ENCODE measurements around the gene RANBP1. TPM values are rescaled to one million over a fixed set of nuclear protein-coding genes. Genes with fewer than 3 reads are reported as not detected.

The RANBP1 gene
- total and polyA plus RNA-seq, 2 of the 13 experiments (the other 11 are each of a cell fraction or from before 2014, with no cell fraction given), result 181 to 492 TPM

MicroRNAs encoded within 50 kb of the gene (microRNA counts, 767-probe panel; counts per million panel counts)
- not detected for microRNA hsa-miR-1306-3p

Small RNA genes lying within 50 kb of the gene (microRNA-seq; reads per million reads assigned to microRNA genes)
- gene MIR6816, result 0.68 reads per million

Small RNA genes lying within 50 kb of the gene (small RNA-seq; reads per million reads assigned to genes)
- gene MIR6816 (ENCODE audit: insufficient read depth in 2 of 3, insufficient read length in 3 of 3, low read depth in 2 of 3, low replicate concordance in 1 of 3), result 0 to 1.9 (median 0) reads per million in 3 experiments
- gene RF00017 (ENCODE audit: insufficient read depth in 2 of 3, insufficient read length in 3 of 3, low read depth in 2 of 3, low replicate concordance in 1 of 3), result 0 reads per million in 3 experiments
- 0 reads per million in 3 experiments for gene RF00599 (ENCODE audit: insufficient read depth in 2 of 3, insufficient read length in 3 of 3, low read depth in 2 of 3, low replicate concordance in 1 of 3)

Other genes with a start within 250 kb of the RANBP1 start
- gene COMT, start 174.3 kb upstream of the RANBP1 start, total RNA-seq (2016; rRNA removed; fragmentation: Illumina TruSeq; extraction: Trizol), result 144 and 162 TPM in 2 replicates
- gene COMT, start 174.3 kb upstream of the RANBP1 start, polyA plus RNA-seq (2011; rRNA removed), result 156 and 194 TPM in 2 replicates
- 16.4 and 18.6 TPM in 2 replicates for gene TXNRD2, start 174.3 kb upstream of the RANBP1 start, total RNA-seq (2016; rRNA removed; fragmentation: Illumina TruSeq; extraction: Trizol)
- gene TXNRD2, start 174.3 kb upstream of the RANBP1 start, polyA plus RNA-seq (2011; rRNA removed), result 17.5 and 23.4 TPM in 2 replicates
- gene ARVCF, start 99.3 kb upstream of the RANBP1 start, total RNA-seq (2016; rRNA removed; fragmentation: Illumina TruSeq; extraction: Trizol), result 10.4 and 17.7 TPM in 2 replicates
- 16.4 and 23.8 TPM in 2 replicates for gene ARVCF, start 99.3 kb upstream of the RANBP1 start, polyA plus RNA-seq (2011; rRNA removed)
- 12.1 and 12.9 TPM in 2 replicates for gene TANGO2, start 95.0 kb upstream of the RANBP1 start, total RNA-seq (2016; rRNA removed; fragmentation: Illumina TruSeq; extraction: Trizol)
- 14.8 and 20.8 TPM in 2 replicates for gene TANGO2, start 95.0 kb upstream of the RANBP1 start, polyA plus RNA-seq (2011; rRNA removed)
- gene DGCR8, start 35.9 kb upstream of the RANBP1 start, total RNA-seq (2016; rRNA removed; fragmentation: Illumina TruSeq; extraction: Trizol), result 14.8 and 23.2 TPM in 2 replicates
- 10.2 and 14.6 TPM in 2 replicates for gene DGCR8, start 35.9 kb upstream of the RANBP1 start, polyA plus RNA-seq (2011; rRNA removed)
- 18.4 and 30.3 TPM in 2 replicates for gene TRMT2A, start 1.1 kb downstream of the RANBP1 start, total RNA-seq (2016; rRNA removed; fragmentation: Illumina TruSeq; extraction: Trizol)
- gene TRMT2A, start 1.1 kb downstream of the RANBP1 start, polyA plus RNA-seq (2011; rRNA removed), result 24.0 and 30.8 TPM in 2 replicates
- gene ZDHHC8, start 15.7 kb downstream of the RANBP1 start, total RNA-seq (2016; rRNA removed; fragmentation: Illumina TruSeq; extraction: Trizol), result 2.2 and 7.5 TPM in 2 replicates
- gene ZDHHC8, start 15.7 kb downstream of the RANBP1 start, polyA plus RNA-seq (2011; rRNA removed), result 21.3 and 23.8 TPM in 2 replicates
- gene CCDC188, start 35.0 kb downstream of the RANBP1 start, total RNA-seq (2016; rRNA removed; fragmentation: Illumina TruSeq; extraction: Trizol), result not detected in 2 replicates
- not detected in 2 replicates for gene CCDC188, start 35.0 kb downstream of the RANBP1 start, polyA plus RNA-seq (2011; rRNA removed)
- gene RTN4R, start 152.2 kb downstream of the RANBP1 start, total RNA-seq (2016; rRNA removed; fragmentation: Illumina TruSeq; extraction: Trizol), result 0.11 and 0.22 TPM in 2 replicates
- 0.54 and 0.77 TPM in 2 replicates for gene RTN4R, start 152.2 kb downstream of the RANBP1 start, polyA plus RNA-seq (2011; rRNA removed)
- gene DGCR6L, start 204.0 kb downstream of the RANBP1 start, total RNA-seq (2016; rRNA removed; fragmentation: Illumina TruSeq; extraction: Trizol), result 28.6 and 35.3 TPM in 2 replicates
- gene DGCR6L, start 204.0 kb downstream of the RANBP1 start, polyA plus RNA-seq (2011; rRNA removed), result 17.5 and 21.0 TPM in 2 replicates